Lung (tissue), 12 donors: ENCODE data around the gene CARD6. TPM values are rescaled to one million over a fixed set of nuclear protein-coding genes. Genes with fewer than 3 reads are reported as not detected.
A peak's percentile ranks its signal among the peaks of the same experiment; 100 is the strongest.

Experiments
- ATAC-seq: fragments of 200-7000 bp; cut with Tn5 transposase; one replicate; pipeline ENCODE4 v1.9.1; 2020; ENCODE audit warnings: moderate number of reproducible peaks; ENCODE audit not compliant: insufficient read depth, low FRiP score
- DNase-seq, 3 donors: peaks; one replicate each; pipeline ENCODE4 v3.0.0-alpha.2; 2013 to 2017
- H3K27ac ChIP-seq, 2 donors: one replicate each; pipeline ENCODE4 v1.5.1; 2013; ENCODE audit warnings: mild to moderate bottlenecking in 2 of 2, moderate library complexity in 2 of 2, control low read depth in 1 of 2, inconsistent platforms in 1 of 2, low read depth in 1 of 2, low read length in 1 of 2
- H3K27me3 ChIP-seq, 3 donors: one replicate each; pipeline ENCODE4 v1.5.1; 2013; ENCODE audit warnings: low read length in 2 of 3; ENCODE audit not compliant: control insufficient read depth in 3 of 3, insufficient read depth in 3 of 3
- H3K36me3 ChIP-seq, 4 donors: one replicate each; pipeline ENCODE4 v1.5.1; 2013; ENCODE audit warnings: low read length in 4 of 4, mild to moderate bottlenecking in 1 of 4, moderate library complexity in 1 of 4; ENCODE audit not compliant: control insufficient read depth in 4 of 4, insufficient read depth in 4 of 4
- H3K4me1 ChIP-seq, 5 donors: one replicate each; pipeline ENCODE4 v1.5.1; 2013; ENCODE audit warnings: low read length in 5 of 5, mild to moderate bottlenecking in 2 of 5, moderate library complexity in 1 of 5; ENCODE audit not compliant: control insufficient read depth in 5 of 5, insufficient read depth in 5 of 5
- H3K4me3 ChIP-seq: one replicate; pipeline ENCODE4 v1.5.1; 2013; ENCODE audit warnings: mild to moderate bottlenecking, control low read depth, moderate library complexity
- H3K9ac ChIP-seq, 2 donors: one replicate each; pipeline ENCODE4 v1.5.1; 2013; ENCODE audit warnings: low read length in 2 of 2, control low read depth in 1 of 2; ENCODE audit not compliant: insufficient read depth in 1 of 2
- H3K9me3 ChIP-seq, 4 donors: one replicate each; pipeline ENCODE4 v1.5.1; 2013; ENCODE audit warnings: low read length in 3 of 4, mild to moderate bottlenecking in 1 of 4, moderate library complexity in 1 of 4; ENCODE audit not compliant: control insufficient read depth in 4 of 4, insufficient read depth in 3 of 4
- whole genome bisulfite sequencing, 2 donors: extraction: QIAGEN DNeasy Blood & Tissue Kit; methylation state at CpG; one replicate each; pipeline ENCODE4 v1.1.7; 2013; 5-methylcytosine and 5-hydroxymethylcytosine counted together
- polyA plus RNA-seq, 2 donors: library from polyadenylated mRNA; stranded (reverse); fragments of 200-250 nt; gene quantifications; one replicate each; pipeline ENCODE4 v1.2.1, GENCODE V29; 2013
- total RNA-seq, 2 donors: library from RNA; depleted of rRNA in 1 of 2; stranded (reverse); fragments of >200 nt in 1 of 2; gene quantifications; one replicate each; pipeline ENCODE4 v1.2.1, GENCODE V29; 2014 to 2021
- TF ChIP-seq, protein P1 (sequence below): IDR thresholded peaks from 2 replicates; pipeline ENCODE4 v1.5.1; 2012; ENCODE audit warnings: mild to moderate bottlenecking; ENCODE audit errors: control extremely low read depth, extremely low read depth
- donor health status: control.
- donor health status: control.
- donor health status: Bipolar disorder and iron deficiency.
- donor health status: healthy.
- donor health status: DM: yes; HTN: yes; CAD: no.

CARD6 gene
- total and polyA plus RNA-seq, 4 donors, result 6.2 to 15.9 (median 12.7) TPM

DNA sequence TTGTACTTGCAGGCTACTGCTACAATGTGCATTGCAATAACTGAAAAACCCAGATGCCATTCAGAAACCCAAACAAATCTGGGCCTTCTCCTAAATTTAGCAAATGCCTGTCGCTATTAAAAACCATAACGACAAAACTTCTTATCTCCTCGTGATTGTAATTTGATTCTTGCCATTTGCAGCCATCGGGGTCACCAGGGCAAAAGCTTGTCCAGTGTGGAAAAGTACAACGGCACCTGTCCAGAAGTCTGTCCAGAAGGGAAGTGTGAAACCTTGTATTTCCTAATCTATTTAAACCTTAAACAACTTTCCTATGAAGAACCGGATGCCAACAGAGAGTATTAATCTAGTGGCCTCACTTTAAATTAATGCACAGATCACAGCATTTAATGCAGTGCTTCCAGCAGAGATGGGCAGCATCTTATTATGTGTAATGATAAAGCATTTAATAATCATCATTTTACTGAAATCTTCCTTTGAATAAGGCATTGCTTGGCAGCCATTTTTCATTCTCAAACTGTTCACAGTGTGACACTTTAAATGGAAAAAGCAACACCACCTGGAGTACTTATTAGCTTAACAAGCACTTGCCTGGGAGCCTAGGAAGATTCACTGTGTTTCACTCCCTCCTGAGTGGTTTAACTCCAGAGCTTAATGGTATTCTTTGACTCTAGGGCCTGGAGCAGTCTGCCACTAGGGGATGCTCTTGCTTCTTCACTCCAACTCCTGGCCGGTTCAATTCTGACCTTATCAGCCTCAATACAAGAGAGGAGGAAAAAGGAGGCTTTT, 63.2 kb downstream of the CARD6 start:
- peak; percentile 78 to 93 (median 90) for DNase-seq

GRCh38 chr5:40904994-40905306, 63.8 kb downstream of the CARD6 start:
- no peak for ATAC-seq
- TF ChIP-seq, protein P1, sequence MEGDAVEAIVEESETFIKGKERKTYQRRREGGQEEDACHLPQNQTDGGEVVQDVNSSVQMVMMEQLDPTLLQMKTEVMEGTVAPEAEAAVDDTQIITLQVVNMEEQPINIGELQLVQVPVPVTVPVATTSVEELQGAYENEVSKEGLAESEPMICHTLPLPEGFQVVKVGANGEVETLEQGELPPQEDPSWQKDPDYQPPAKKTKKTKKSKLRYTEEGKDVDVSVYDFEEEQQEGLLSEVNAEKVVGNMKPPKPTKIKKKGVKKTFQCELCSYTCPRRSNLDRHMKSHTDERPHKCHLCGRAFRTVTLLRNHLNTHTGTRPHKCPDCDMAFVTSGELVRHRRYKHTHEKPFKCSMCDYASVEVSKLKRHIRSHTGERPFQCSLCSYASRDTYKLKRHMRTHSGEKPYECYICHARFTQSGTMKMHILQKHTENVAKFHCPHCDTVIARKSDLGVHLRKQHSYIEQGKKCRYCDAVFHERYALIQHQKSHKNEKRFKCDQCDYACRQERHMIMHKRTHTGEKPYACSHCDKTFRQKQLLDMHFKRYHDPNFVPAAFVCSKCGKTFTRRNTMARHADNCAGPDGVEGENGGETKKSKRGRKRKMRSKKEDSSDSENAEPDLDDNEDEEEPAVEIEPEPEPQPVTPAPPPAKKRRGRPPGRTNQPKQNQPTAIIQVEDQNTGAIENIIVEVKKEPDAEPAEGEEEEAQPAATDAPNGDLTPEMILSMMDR, result no peak
- peak overlapping the region in 1 of 2 donors; percentile 66 for H3K27ac ChIP-seq

More for the DNA sequence above, 63.2 kb downstream of the CARD6 start:
- Histone ChIP-seq H3K9me3 (no peaks in the 10 kb centered on the region), H3K27me3 (no peaks in the 10 kb centered on the region), H3K4me1 (peaks cover 0 to 28% (median 2%) of the 10 kb centered on the region in 5 donors), H3K27ac (peak overlapping the region in 1 of 2 donors; percentile 33), H3K9ac (no peak overlapping the region), H3K36me3 (no peaks in the 10 kb centered on the region), H3K4me3 (no peak overlapping the region)
- 44 to 57% methylated on average over 7 of the region's 7 CpGs for WGBS, 2 donors
- peak; percentile 88 for ATAC-seq
- TF ChIP-seq, protein P1, result peak; percentile 66

GRCh38 chr5:40906351-40906751, 65.2 kb downstream of the CARD6 start:
- no peak for ATAC-seq
- DNase-seq, result no peak
- Histone ChIP-seq H3K27ac (no peak overlapping the region), H3K27me3 (no peaks in the 10 kb centered on the region), H3K4me1 (peaks cover 0 to 28% (median 3%) of the 10 kb centered on the region in 5 donors), H3K9me3 (no peaks in the 10 kb centered on the region), H3K9ac (no peak overlapping the region), H3K36me3 (peaks cover 0 to 2% (median 0%) of the 10 kb centered on the region in 4 donors), H3K4me3 (no peak overlapping the region)
- TF ChIP-seq, protein P1, result no peak
- 79 to 93% methylated on average over 1 of the region's 1 CpG for WGBS, 2 donors

More at GRCh38 chr5:40904994-40905306, 63.8 kb downstream of the CARD6 start:
- Histone ChIP-seq H3K4me1 (peaks cover 0 to 28% (median 2%) of the 10 kb centered on the region in 5 donors), H3K4me3 (no peak overlapping the region), H3K9ac (no peak overlapping the region), H3K36me3 (no peaks in the 10 kb centered on the region), H3K27me3 (no peaks in the 10 kb centered on the region), H3K9me3 (no peaks in the 10 kb centered on the region)
- DNase-seq, result no peak
- WGBS, 2 donors, result 9 to 22% methylated on average over 2 of the region's 2 CpGs
